HG02610 (cell line): ENCODE results near the gene WDR91.

Experiments
- ATAC-seq: cut with Tn5 transposase; IDR thresholded peaks from one replicate; pipeline ENCODE4 v1.9.1; 2021; ENCODE audit warnings: mild to moderate bottlenecking, moderate library complexity; ENCODE audit not compliant: unreplicated experiment

WDR91 gene

GRCh38 chr7:135162382-135163001 lies 48.8 kb downstream of the WDR91 start:
- ATAC-seq: no peak

- ATAC-seq: no peak
Measured at GRCh38 chr7:135161669-135162068, 49.7 kb downstream of the WDR91 start.

- ATAC-seq: no peak
Measured at GRCh38 chr7:135160858-135161653, 50.3 kb downstream of the WDR91 start.

- no peak for ATAC-seq
Measured at GRCh38 chr7:135160098-135160857, 51.0 kb downstream of the WDR91 start.

GRCh38 chr7:135159359-135160085 lies 51.8 kb downstream of the WDR91 start:
- ATAC-seq: no peak

GRCh38 chr7:135158874-135159273 lies 52.5 kb downstream of the WDR91 start:
- no peak for ATAC-seq

- ATAC-seq: no peak
Measured at GRCh38 chr7:135158141-135158655, 53.1 kb downstream of the WDR91 start.

- ATAC-seq: no peak
Measured at GRCh38 chr7:135156290-135156689, 55.0 kb downstream of the WDR91 start.

- no peak for ATAC-seq
Measured at GRCh38 chr7:135154734-135155133, 56.6 kb downstream of the WDR91 start.

- ATAC-seq: no peak
Measured at GRCh38 chr7:135152442-135152841, 58.9 kb downstream of the WDR91 start.

GRCh38 chr7:135151533-135151932 lies 59.8 kb downstream of the WDR91 start:
- peak; percentile 50 for ATAC-seq

- no peak for ATAC-seq
Measured at GRCh38 chr7:135151132-135151531, 60.2 kb downstream of the WDR91 start.

- ATAC-seq: no peak
Measured at GRCh38 chr7:135150072-135150782, 61.1 kb downstream of the WDR91 start.

- peak; percentile 69 for ATAC-seq
Measured at GRCh38 chr7:135147899-135148721, 63.2 kb downstream of the WDR91 start, which contains the start of gene TMEM140. Gene TMEM140, plus strand, starts transcription at chr7:135148072. Its CDS starts 16,370 bp downstream, at chr7:135164442.

GRCh38 chr7:135147341-135147898 lies 63.9 kb downstream of the WDR91 start:
- ATAC-seq: no peak

- no peak for ATAC-seq
Measured at GRCh38 chr7:135143885-135144668, 67.2 kb downstream of the WDR91 start.
